Gastrocnemius medialis (tissue), 4 donors: ENCODE results near the gene SRPK2.

ENCODE experiments used
- CTCF ChIP-seq, 5 experiments: fragments of 450-650 bp in 3 of 5; fragments of 200-600 bp in 2 of 5; sonication (generic) in 2 of 5; IDR thresholded peaks in 4 of 5; conservative IDR thresholded peaks in 1 of 5; 1 replicate in 4 of 5; 2 replicates in 1 of 5; pipeline ENCODE4 v1.5.1; 2016 to 2019; ENCODE audit warnings: antibody characterized with exemption in 5 of 5, mild to moderate bottlenecking in 3 of 5, moderate library complexity in 3 of 5
- POLR2A ChIP-seq, 2 donors: fragments of 450-650 bp; IDR thresholded peaks; one replicate each; pipeline ENCODE4 v1.6.1; 2017; ENCODE audit warnings: antibody characterized with exemption in 2 of 2, mild to moderate bottlenecking in 2 of 2, moderate library complexity in 2 of 2

GRCh38 chr7:105136221-105136620, 252.5 kb downstream of the SRPK2 start:
- no peak for TF ChIP-seq CTCF (IDR thresholded peaks at IDR 0.05 in 4 of 5, conservative IDR thresholded peaks at IDR 0.05 in 1 of 5)
- no peak for TF ChIP-seq POLR2A (IDR thresholded peaks at IDR 0.05)
